ENCODE measurements around the gene RDX.

The RDX gene

GRCh38 chr11:110134110-110134509 lies 162.3 kb downstream of the RDX start:
- TF ChIP-seq USF1 (IDR thresholded peaks at IDR 0.05) (no peak), EGR1 (IDR thresholded peaks at IDR 0.05) (no peak), NFIC (IDR thresholded peaks at IDR 0.05) (no peak), TEAD4 (IDR thresholded peaks at IDR 0.05) (no peak), REST (IDR thresholded peaks at IDR 0.05; ENCODE audit: low read depth) (no peak), RAD21 (IDR thresholded peaks at IDR 0.05; ENCODE audit: low read depth) (no peak), MAX (IDR thresholded peaks at IDR 0.05) (no peak), ZBTB7A (IDR thresholded peaks at IDR 0.05; ENCODE audit: low read depth) (no peak), EP300 (IDR thresholded peaks at IDR 0.05; ENCODE audit: borderline replicate concordance) (no peak), TCF12 (IDR thresholded peaks at IDR 0.05; ENCODE audit: low read depth) (no peak), CREB1 (IDR thresholded peaks at IDR 0.05; ENCODE audit: low read depth) (no peak)

GRCh38 chr11:110133160-110133559 lies 163.3 kb downstream of the RDX start:
- TF ChIP-seq EP300 (IDR thresholded peaks at IDR 0.05; ENCODE audit: borderline replicate concordance) (no peak), YY1 (IDR thresholded peaks at IDR 0.05; ENCODE audit: low read depth) (no peak), USF1 (IDR thresholded peaks at IDR 0.05) (no peak), TAF1 (IDR thresholded peaks at IDR 0.05; ENCODE audit: low read depth) (no peak), FOXM1 (IDR thresholded peaks at IDR 0.05; ENCODE audit: borderline replicate concordance, low read depth) (no peak), MAX (IDR thresholded peaks at IDR 0.05) (no peak), RAD21 (IDR thresholded peaks at IDR 0.05; ENCODE audit: low read depth) (no peak)

- TF ChIP-seq MAX (IDR thresholded peaks at IDR 0.05): no peak
- TF ChIP-seq EGR1 (IDR thresholded peaks at IDR 0.05): no peak
- TF ChIP-seq TEAD4 (IDR thresholded peaks at IDR 0.05): no peak
- TF ChIP-seq TAF1 (IDR thresholded peaks at IDR 0.05; ENCODE audit: low read depth): no peak
- TF ChIP-seq TCF12 (IDR thresholded peaks at IDR 0.05; ENCODE audit: low read depth): no peak
- no peak for TF ChIP-seq NFIC (IDR thresholded peaks at IDR 0.05)
- no peak for TF ChIP-seq REST (IDR thresholded peaks at IDR 0.05; ENCODE audit: low read depth)
- TF ChIP-seq YY1 (IDR thresholded peaks at IDR 0.05; ENCODE audit: low read depth): no peak
- no peak for TF ChIP-seq ZBTB7A (IDR thresholded peaks at IDR 0.05; ENCODE audit: low read depth)
- TF ChIP-seq RAD21 (IDR thresholded peaks at IDR 0.05; ENCODE audit: low read depth): no peak
- TF ChIP-seq CREB1 (IDR thresholded peaks at IDR 0.05; ENCODE audit: low read depth): no peak
- TF ChIP-seq EP300 (IDR thresholded peaks at IDR 0.05; ENCODE audit: borderline replicate concordance): no peak
- TF ChIP-seq CEBPB (IDR thresholded peaks at IDR 0.05): no peak
- TF ChIP-seq FOXM1 (IDR thresholded peaks at IDR 0.05; ENCODE audit: borderline replicate concordance, low read depth): no peak
- TF ChIP-seq USF1 (IDR thresholded peaks at IDR 0.05): no peak
Observed at GRCh38 chr11:110131386-110132123, 164.9 kb downstream of the RDX start.

GRCh38 chr11:110130642-110131238 lies 165.7 kb downstream of the RDX start:
- no peak for TF ChIP-seq NFIC (IDR thresholded peaks at IDR 0.05)
- no peak for TF ChIP-seq YY1 (IDR thresholded peaks at IDR 0.05; ENCODE audit: low read depth)
- no peak for TF ChIP-seq ZBTB7A (IDR thresholded peaks at IDR 0.05; ENCODE audit: low read depth)
- no peak for TF ChIP-seq TEAD4 (IDR thresholded peaks at IDR 0.05)
- TF ChIP-seq MAX (IDR thresholded peaks at IDR 0.05): no peak
- TF ChIP-seq TAF1 (IDR thresholded peaks at IDR 0.05; ENCODE audit: low read depth): no peak
- TF ChIP-seq TCF12 (IDR thresholded peaks at IDR 0.05; ENCODE audit: low read depth): no peak
- TF ChIP-seq CEBPB (IDR thresholded peaks at IDR 0.05): no peak
- no peak for TF ChIP-seq FOXM1 (IDR thresholded peaks at IDR 0.05; ENCODE audit: borderline replicate concordance, low read depth)
- TF ChIP-seq RAD21 (IDR thresholded peaks at IDR 0.05; ENCODE audit: low read depth): no peak
